ENCODE results near the gene RPP30. TPM values are rescaled to one million over a fixed set of nuclear protein-coding genes. Genes with fewer than 3 reads are reported as not detected.
A peak's percentile ranks its signal among the peaks of the same experiment; 100 is the strongest.

The RPP30 gene
- total RNA-seq, 3 donors from 2014 or later = 31.8 to 48.7 (median 40.3) TPM

GRCh38 chr10:90858461-90858968 lies 13.3 kb upstream of the RPP30 start:
- H3K27me3 ChIP-seq = peaks cover 3 to 34% of the 10 kb centered on the region in 2 donors
- intact Hi-C loops (cut with DNase I; ENCODE audit: low total_unique reads) = no loop called here
- H3K4me1 ChIP-seq = no peaks in the 10 kb centered on the region
- DNase-seq (ENCODE audit: low spot score in 2 of 2) = no peak
- TF ChIP-seq POLR2A (IDR thresholded peaks at IDR 0.05) (no peak), POLR2AphosphoS5 (IDR thresholded peaks at IDR 0.05) (no peak), CTCF (IDR thresholded peaks at IDR 0.05) (no peak)
- H3K27ac ChIP-seq = peak overlapping the region in 1 of 2 donors; percentile 56
- no peaks in the 10 kb centered on the region for H3K36me3 ChIP-seq
- H3K4me3 ChIP-seq = peak overlapping the region; percentile 53 to 76 (median 69)
- no peaks in the 10 kb centered on the region for H3K9me3 ChIP-seq

- DNase-seq (ENCODE audit: low spot score in 2 of 2) = no peak
- Histone ChIP-seq H3K27me3 (peaks cover 3 to 30% of the 10 kb centered on the region in 2 donors), H3K9me3 (no peaks in the 10 kb centered on the region), H3K4me1 (no peaks in the 10 kb centered on the region), H3K36me3 (no peaks in the 10 kb centered on the region), H3K4me3 (no peak overlapping the region), H3K27ac (no peak overlapping the region)
- intact Hi-C loops (cut with DNase I; ENCODE audit: low total_unique reads) = no loop called here
- TF ChIP-seq POLR2AphosphoS5 (IDR thresholded peaks at IDR 0.05) = no peak
- TF ChIP-seq CTCF (IDR thresholded peaks at IDR 0.05) = no peak
- no peak for TF ChIP-seq POLR2A (IDR thresholded peaks at IDR 0.05)
These were observed 12.4 kb upstream of the RPP30 start for GRCh38 chr10:90859321-90859751.

- Histone ChIP-seq H3K4me3 (no peak overlapping the region), H3K4me1 (no peaks in the 10 kb centered on the region), H3K36me3 (no peaks in the 10 kb centered on the region), H3K27ac (no peak overlapping the region), H3K9me3 (no peaks in the 10 kb centered on the region), H3K27me3 (peaks cover 3 to 18% of the 10 kb centered on the region in 2 donors)
- intact Hi-C loops (cut with DNase I; ENCODE audit: low total_unique reads) = no loop called here
- no peak for DNase-seq (ENCODE audit: low spot score in 2 of 2)
- TF ChIP-seq POLR2A (IDR thresholded peaks at IDR 0.05) = no peak
- no peak for TF ChIP-seq CTCF (IDR thresholded peaks at IDR 0.05)
- TF ChIP-seq POLR2AphosphoS5 (IDR thresholded peaks at IDR 0.05) = no peak
These were observed 11.0 kb upstream of the RPP30 start for GRCh38 chr10:90860790-90861189.

- Histone ChIP-seq H3K36me3 (no peaks in the 10 kb centered on the region), H3K4me1 (no peaks in the 10 kb centered on the region), H3K9me3 (no peaks in the 10 kb centered on the region), H3K27me3 (peaks cover 0 to 5% of the 10 kb centered on the region in 2 donors), H3K4me3 (no peak overlapping the region), H3K27ac (no peak overlapping the region)
- TF ChIP-seq POLR2AphosphoS5 (IDR thresholded peaks at IDR 0.05) = no peak
- peak; percentile 57 to 69 (median 65) for TF ChIP-seq CTCF (IDR thresholded peaks at IDR 0.05)
- no peak for TF ChIP-seq POLR2A (IDR thresholded peaks at IDR 0.05)
- intact Hi-C loops (cut with DNase I; ENCODE audit: low total_unique reads) = no loop called here
- no peak for DNase-seq (ENCODE audit: low spot score in 2 of 2)
These were observed 8.8 kb upstream of the RPP30 start for GRCh38 chr10:90862908-90863514.

GRCh38 chr10:90865401-90865800 lies 6.4 kb upstream of the RPP30 start:
- no peaks in the 10 kb centered on the region for H3K9me3 ChIP-seq
- no peak overlapping the region for H3K4me3 ChIP-seq
- TF ChIP-seq CTCF (IDR thresholded peaks at IDR 0.05) (no peak), POLR2AphosphoS5 (IDR thresholded peaks at IDR 0.05) (no peak), POLR2A (IDR thresholded peaks at IDR 0.05) (no peak)
- H3K4me1 ChIP-seq = no peaks in the 10 kb centered on the region
- intact Hi-C loops (cut with DNase I; ENCODE audit: low total_unique reads) = no loop called here
- H3K36me3 ChIP-seq = no peaks in the 10 kb centered on the region
- no peak overlapping the region for H3K27ac ChIP-seq
- peaks cover 0 to 5% of the 10 kb centered on the region in 2 donors for H3K27me3 ChIP-seq
- DNase-seq (ENCODE audit: low spot score in 2 of 2) = no peak
